ENCODE measurements around the gene NLGN3. TPM values are rescaled to one million over a fixed set of nuclear protein-coding genes. Genes with fewer than 3 reads are reported as not detected.

NLGN3 gene
- polyA plus RNA-seq, 1 donor: 3.8 TPM

DNA sequence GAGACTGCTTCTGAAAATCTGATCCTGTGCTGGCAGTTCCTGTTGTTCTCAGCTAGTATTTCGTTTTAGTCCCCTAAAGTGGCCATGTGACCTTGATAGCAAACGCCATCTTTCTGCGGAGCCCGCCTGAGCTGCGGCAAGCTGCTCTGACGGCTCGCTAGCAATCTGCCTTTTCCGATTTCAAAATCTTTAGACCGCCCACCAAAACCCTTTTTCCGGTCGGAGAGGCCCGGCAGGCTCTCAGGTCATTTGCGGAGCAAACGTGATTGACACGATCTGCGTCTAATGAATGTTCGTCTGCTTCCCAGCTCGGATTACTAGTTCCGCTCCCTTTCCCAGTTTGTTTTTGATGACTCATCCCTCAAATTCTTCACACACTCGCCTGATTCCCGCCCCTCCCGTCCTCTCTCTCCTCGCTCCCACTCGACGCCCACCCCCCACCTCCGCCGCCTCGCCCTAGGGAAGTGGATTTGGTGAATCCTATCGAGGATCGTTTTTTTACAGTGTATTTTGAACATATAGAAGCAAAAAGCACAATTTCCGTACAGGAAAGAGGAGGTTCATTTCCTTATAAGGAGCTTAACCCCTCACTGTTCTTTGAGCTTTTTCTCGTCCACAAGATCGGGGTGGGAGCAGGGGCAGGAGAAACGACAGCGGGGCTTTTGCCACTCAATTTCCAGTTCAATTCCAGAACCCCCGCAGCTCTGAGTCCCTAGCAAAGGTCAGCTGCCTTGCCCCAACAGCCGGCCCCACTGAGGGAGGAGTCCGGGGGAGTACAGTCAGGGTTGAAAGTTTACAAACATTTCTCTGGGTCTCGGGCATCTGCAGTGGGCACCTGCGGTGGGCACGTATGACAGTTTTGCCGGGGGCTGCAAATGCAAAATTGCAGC, 37.5 kb downstream of the NLGN3 start:
- Histone ChIP-seq H3K36me3 (ENCODE audit: control insufficient read depth, insufficient read depth, low read length) (no peaks in the 10 kb centered on the region), H3K9me3 (ENCODE audit: control insufficient read depth, low read depth, low read length) (no peaks in the 10 kb centered on the region), H3K27me3 (ENCODE audit: control insufficient read depth, insufficient read depth, low read length) (no peaks in the 10 kb centered on the region), H3K27ac (ENCODE audit: low read length) (peak overlapping the region; percentile 81), H3K4me1 (ENCODE audit: control insufficient read depth, insufficient read depth, low read length) (peaks cover 23% of the 10 kb centered on the region), H3K4me3 (ENCODE audit: low read length) (peak overlapping the region; percentile 38)
- peak; percentile 92 to 94 for DNase-seq
- WGBS (ENCODE audit: insufficient coverage, low lambda C conversion rate): no CpG with 5 or more reads among the region's 42 CpGs

DNA sequence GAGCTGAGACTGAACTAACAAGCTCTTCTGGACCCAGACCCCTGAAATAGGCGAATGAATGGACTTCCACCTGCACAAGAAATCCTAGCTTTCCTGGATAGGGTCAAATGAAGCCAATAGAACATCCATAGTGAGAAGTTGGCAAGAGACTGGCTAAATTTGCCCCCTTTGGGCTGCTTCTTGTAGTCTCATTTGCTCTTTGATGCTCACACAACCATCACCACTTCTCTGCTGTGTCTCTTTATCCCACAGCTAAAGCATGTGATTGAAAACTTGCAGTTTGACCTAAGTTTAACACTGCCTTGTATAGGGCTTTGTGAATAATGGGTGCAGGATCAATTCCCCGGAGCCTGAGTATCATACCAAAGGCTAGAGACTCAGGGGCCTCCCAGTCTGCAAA, 38.2 kb downstream of the NLGN3 start:
- H3K27me3 ChIP-seq (ENCODE audit: control insufficient read depth, insufficient read depth, low read length): no peaks in the 10 kb centered on the region
- no peaks in the 10 kb centered on the region for H3K9me3 ChIP-seq (ENCODE audit: control insufficient read depth, low read depth, low read length)
- H3K27ac ChIP-seq (ENCODE audit: low read length): peak overlapping the region; percentile 81
- peak overlapping the region; percentile 25 for H3K4me3 ChIP-seq (ENCODE audit: low read length)
- no peaks in the 10 kb centered on the region for H3K36me3 ChIP-seq (ENCODE audit: control insufficient read depth, insufficient read depth, low read length)
- no CpG with 5 or more reads among the region's 2 CpGs for WGBS (ENCODE audit: insufficient coverage, low lambda C conversion rate)
- DNase-seq: peak in 1 of 2 donors; percentile 39
- H3K4me1 ChIP-seq (ENCODE audit: control insufficient read depth, insufficient read depth, low read length): peaks cover 23% of the 10 kb centered on the region

GRCh38 chrX:71183341-71183740, 38.7 kb downstream of the NLGN3 start:
- Histone ChIP-seq H3K36me3 (ENCODE audit: control insufficient read depth, insufficient read depth, low read length) (no peaks in the 10 kb centered on the region), H3K4me1 (ENCODE audit: control insufficient read depth, insufficient read depth, low read length) (peaks cover 23% of the 10 kb centered on the region), H3K27ac (ENCODE audit: low read length) (peak overlapping the region; percentile 81), H3K27me3 (ENCODE audit: control insufficient read depth, insufficient read depth, low read length) (no peaks in the 10 kb centered on the region), H3K4me3 (ENCODE audit: low read length) (no peak overlapping the region), H3K9me3 (ENCODE audit: control insufficient read depth, low read depth, low read length) (no peaks in the 10 kb centered on the region)
- peak; percentile 21 to 57 for DNase-seq
- WGBS (ENCODE audit: insufficient coverage, low lambda C conversion rate): no CpG with 5 or more reads among the region's 6 CpGs

GRCh38 chrX:71184092-71184491, 39.5 kb downstream of the NLGN3 start:
- no CpG with 5 or more reads among the region's 5 CpGs for WGBS (ENCODE audit: insufficient coverage, low lambda C conversion rate)
- peak overlapping the region; percentile 81 for H3K27ac ChIP-seq (ENCODE audit: low read length)

GRCh38 chrX:71184803-71185495, 40.3 kb downstream of the NLGN3 start:
- no peaks in the 10 kb centered on the region for H3K36me3 ChIP-seq (ENCODE audit: control insufficient read depth, insufficient read depth, low read length)
- H3K4me3 ChIP-seq (ENCODE audit: low read length): no peak overlapping the region
- no peak for DNase-seq
- no CpG with 5 or more reads among the region's 4 CpGs for WGBS (ENCODE audit: insufficient coverage, low lambda C conversion rate)
- H3K27me3 ChIP-seq (ENCODE audit: control insufficient read depth, insufficient read depth, low read length): no peaks in the 10 kb centered on the region
- peaks cover 23% of the 10 kb centered on the region for H3K4me1 ChIP-seq (ENCODE audit: control insufficient read depth, insufficient read depth, low read length)
- H3K9me3 ChIP-seq (ENCODE audit: control insufficient read depth, low read depth, low read length): no peaks in the 10 kb centered on the region
- no peak overlapping the region for H3K27ac ChIP-seq (ENCODE audit: low read length)

More at GRCh38 chrX:71184092-71184491, 39.5 kb downstream of the NLGN3 start:
- Histone ChIP-seq H3K36me3 (ENCODE audit: control insufficient read depth, insufficient read depth, low read length) (no peaks in the 10 kb centered on the region), H3K9me3 (ENCODE audit: control insufficient read depth, low read depth, low read length) (no peaks in the 10 kb centered on the region), H3K4me1 (ENCODE audit: control insufficient read depth, insufficient read depth, low read length) (peaks cover 23% of the 10 kb centered on the region), H3K4me3 (ENCODE audit: low read length) (no peak overlapping the region), H3K27me3 (ENCODE audit: control insufficient read depth, insufficient read depth, low read length) (no peaks in the 10 kb centered on the region)
- no peak for DNase-seq

- H3K4me1 ChIP-seq (ENCODE audit: control insufficient read depth, insufficient read depth, low read length): no peaks in the 10 kb centered on the region
- DNase-seq: no peak
- no peaks in the 10 kb centered on the region for H3K27me3 ChIP-seq (ENCODE audit: control insufficient read depth, insufficient read depth, low read length)
- H3K4me3 ChIP-seq (ENCODE audit: low read length): no peak overlapping the region
- no peaks in the 10 kb centered on the region for H3K9me3 ChIP-seq (ENCODE audit: control insufficient read depth, low read depth, low read length)
- H3K36me3 ChIP-seq (ENCODE audit: control insufficient read depth, insufficient read depth, low read length): no peaks in the 10 kb centered on the region
- H3K27ac ChIP-seq (ENCODE audit: low read length): no peak overlapping the region
These were observed 46.6 kb downstream of the NLGN3 start for GRCh38 chrX:71191248-71191647.

GRCh38 chrX:71195964-71196649, 51.5 kb downstream of the NLGN3 start:
- no CpG with 5 or more reads among the region's 4 CpGs for WGBS (ENCODE audit: insufficient coverage, low lambda C conversion rate)
- Histone ChIP-seq H3K27ac (ENCODE audit: low read length) (peak overlapping the region; percentile 2), H3K4me1 (ENCODE audit: control insufficient read depth, insufficient read depth, low read length) (peaks cover 11% of the 10 kb centered on the region), H3K4me3 (ENCODE audit: low read length) (no peak overlapping the region), H3K9me3 (ENCODE audit: control insufficient read depth, low read depth, low read length) (no peaks in the 10 kb centered on the region), H3K27me3 (ENCODE audit: control insufficient read depth, insufficient read depth, low read length) (no peaks in the 10 kb centered on the region), H3K36me3 (ENCODE audit: control insufficient read depth, insufficient read depth, low read length) (no peaks in the 10 kb centered on the region)
- DNase-seq: peak in 1 of 2 donors; percentile 58

DNA sequence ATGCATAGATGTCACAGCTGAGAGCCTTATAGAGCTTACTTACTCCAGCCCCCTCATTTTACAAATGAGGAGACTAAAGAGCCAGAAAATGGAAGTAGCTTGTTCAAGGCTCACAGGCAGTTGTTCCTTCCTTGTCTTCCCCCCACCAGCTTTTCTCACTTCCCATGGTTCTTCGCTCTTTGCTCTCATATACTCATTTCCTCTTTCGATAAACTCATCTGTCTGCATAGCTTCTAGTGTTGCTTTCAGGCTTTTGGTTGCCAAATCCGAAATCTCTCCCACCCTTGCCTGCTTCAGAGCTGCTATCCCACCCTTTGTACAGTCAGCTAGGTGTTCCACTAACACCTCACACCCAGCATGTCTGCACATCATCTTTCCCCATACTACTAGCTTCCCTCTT, 53.4 kb downstream of the NLGN3 start:
- DNase-seq: peak in 1 of 2 donors; percentile 34
- Histone ChIP-seq H3K4me1 (ENCODE audit: control insufficient read depth, insufficient read depth, low read length) (peaks cover 11% of the 10 kb centered on the region), H3K4me3 (ENCODE audit: low read length) (no peak overlapping the region), H3K27ac (ENCODE audit: low read length) (no peak overlapping the region), H3K27me3 (ENCODE audit: control insufficient read depth, insufficient read depth, low read length) (no peaks in the 10 kb centered on the region), H3K9me3 (ENCODE audit: control insufficient read depth, low read depth, low read length) (no peaks in the 10 kb centered on the region), H3K36me3 (ENCODE audit: control insufficient read depth, insufficient read depth, low read length) (no peaks in the 10 kb centered on the region)
- WGBS (ENCODE audit: insufficient coverage, low lambda C conversion rate): no CpG with 5 or more reads among the region's 3 CpGs

GRCh38 chrX:71199252-71200008, 54.8 kb downstream of the NLGN3 start:
- no peaks in the 10 kb centered on the region for H3K36me3 ChIP-seq (ENCODE audit: control insufficient read depth, insufficient read depth, low read length)
- 40% methylated on average over 1 of the region's 7 CpGs for WGBS (ENCODE audit: insufficient coverage, low lambda C conversion rate)
- peak; percentile 35 to 70 for DNase-seq

DNA sequence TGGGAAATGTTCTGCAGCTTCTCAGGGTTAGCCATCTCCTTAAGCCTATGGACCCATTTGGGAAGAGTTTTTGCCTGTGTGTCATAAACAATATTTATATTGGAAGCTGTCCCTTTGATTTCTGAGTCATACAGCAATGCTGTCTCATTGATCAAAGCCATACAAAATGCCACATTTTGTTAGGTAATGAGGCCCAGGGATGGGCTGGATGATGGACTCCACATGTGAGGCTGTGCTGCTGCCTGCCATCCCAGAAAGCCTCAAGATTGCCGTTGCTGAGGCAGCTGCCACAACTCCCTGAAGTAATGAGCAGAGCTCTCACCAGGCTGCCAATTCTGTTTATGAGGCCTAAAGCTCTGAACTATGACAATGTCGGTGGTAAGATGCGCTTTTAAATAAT, 66.2 kb downstream of the NLGN3 start:
- Histone ChIP-seq H3K4me3 (ENCODE audit: low read length) (no peak overlapping the region), H3K27me3 (ENCODE audit: control insufficient read depth, insufficient read depth, low read length) (no peaks in the 10 kb centered on the region), H3K4me1 (ENCODE audit: control insufficient read depth, insufficient read depth, low read length) (peaks cover 7% of the 10 kb centered on the region), H3K27ac (ENCODE audit: low read length) (no peak overlapping the region), H3K9me3 (ENCODE audit: control insufficient read depth, low read depth, low read length) (no peaks in the 10 kb centered on the region), H3K36me3 (ENCODE audit: control insufficient read depth, insufficient read depth, low read length) (no peaks in the 10 kb centered on the region)
- DNase-seq: no peak
- no CpG with 5 or more reads among the region's 3 CpGs for WGBS (ENCODE audit: insufficient coverage, low lambda C conversion rate)

More at GRCh38 chrX:71199252-71200008, 54.8 kb downstream of the NLGN3 start:
- Histone ChIP-seq H3K4me3 (ENCODE audit: low read length) (no peak overlapping the region), H3K27me3 (ENCODE audit: control insufficient read depth, insufficient read depth, low read length) (no peaks in the 10 kb centered on the region), H3K27ac (ENCODE audit: low read length) (peak overlapping the region; percentile 49), H3K9me3 (ENCODE audit: control insufficient read depth, low read depth, low read length) (no peaks in the 10 kb centered on the region), H3K4me1 (ENCODE audit: control insufficient read depth, insufficient read depth, low read length) (peaks cover 11% of the 10 kb centered on the region)
